ENCODE results near the gene PBRM1. TPM values are rescaled to one million over a fixed set of nuclear protein-coding genes. Genes with fewer than 3 reads are reported as not detected.
A peak's percentile ranks its signal among the peaks of the same experiment; 100 is the strongest.

PBRM1 gene
- total and polyA plus RNA-seq, 2 of the 13 experiments (the other 11 are each of a cell fraction or from before 2014, with no cell fraction given): 10.9 to 33.2 TPM

DNA sequence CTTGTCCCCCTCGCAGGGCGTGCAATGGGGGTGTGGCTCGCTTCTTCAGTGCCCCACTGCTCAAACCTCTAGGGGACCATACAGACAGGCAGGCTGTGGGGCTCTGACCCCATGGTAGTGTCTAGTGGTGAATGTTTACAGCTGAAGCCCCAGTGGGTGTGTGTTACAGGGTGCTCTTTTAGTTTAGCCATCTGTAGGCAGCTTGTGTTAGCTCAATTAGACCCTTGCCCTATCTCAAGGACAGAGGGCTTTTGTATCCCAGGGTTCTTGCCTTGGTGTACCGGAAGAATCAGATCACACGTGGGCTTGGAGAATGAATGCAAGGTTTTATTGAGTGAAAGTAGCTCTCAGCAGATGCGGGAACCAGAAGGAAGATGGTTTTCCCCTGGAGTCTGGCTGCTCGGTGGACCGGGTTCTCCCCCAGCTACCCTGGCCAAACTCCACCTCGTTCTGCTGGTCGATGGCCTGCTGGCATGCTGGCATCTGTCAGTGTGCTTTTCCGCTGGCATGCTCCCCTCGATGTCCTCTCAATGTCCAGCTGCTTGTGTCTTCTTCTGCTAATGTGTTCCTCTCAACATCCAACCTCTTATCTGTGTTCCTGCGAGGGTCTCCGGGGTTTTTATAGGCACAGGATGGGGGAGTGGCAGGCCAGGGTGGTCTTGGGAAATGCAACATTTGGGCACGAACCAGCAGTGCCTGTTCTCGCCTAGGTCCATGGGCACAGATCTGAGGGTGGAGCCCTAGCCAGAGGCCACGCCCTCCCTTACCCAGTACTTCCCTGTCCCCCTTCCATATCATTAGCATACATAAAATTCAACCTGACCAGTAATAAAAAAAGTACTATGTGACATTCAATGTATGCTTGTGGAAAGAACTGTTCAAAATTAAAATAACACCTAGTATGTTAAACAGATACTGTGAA lies 26.8 kb upstream of the PBRM1 start (continued):
- TF ChIP-seq, protein P1, sequence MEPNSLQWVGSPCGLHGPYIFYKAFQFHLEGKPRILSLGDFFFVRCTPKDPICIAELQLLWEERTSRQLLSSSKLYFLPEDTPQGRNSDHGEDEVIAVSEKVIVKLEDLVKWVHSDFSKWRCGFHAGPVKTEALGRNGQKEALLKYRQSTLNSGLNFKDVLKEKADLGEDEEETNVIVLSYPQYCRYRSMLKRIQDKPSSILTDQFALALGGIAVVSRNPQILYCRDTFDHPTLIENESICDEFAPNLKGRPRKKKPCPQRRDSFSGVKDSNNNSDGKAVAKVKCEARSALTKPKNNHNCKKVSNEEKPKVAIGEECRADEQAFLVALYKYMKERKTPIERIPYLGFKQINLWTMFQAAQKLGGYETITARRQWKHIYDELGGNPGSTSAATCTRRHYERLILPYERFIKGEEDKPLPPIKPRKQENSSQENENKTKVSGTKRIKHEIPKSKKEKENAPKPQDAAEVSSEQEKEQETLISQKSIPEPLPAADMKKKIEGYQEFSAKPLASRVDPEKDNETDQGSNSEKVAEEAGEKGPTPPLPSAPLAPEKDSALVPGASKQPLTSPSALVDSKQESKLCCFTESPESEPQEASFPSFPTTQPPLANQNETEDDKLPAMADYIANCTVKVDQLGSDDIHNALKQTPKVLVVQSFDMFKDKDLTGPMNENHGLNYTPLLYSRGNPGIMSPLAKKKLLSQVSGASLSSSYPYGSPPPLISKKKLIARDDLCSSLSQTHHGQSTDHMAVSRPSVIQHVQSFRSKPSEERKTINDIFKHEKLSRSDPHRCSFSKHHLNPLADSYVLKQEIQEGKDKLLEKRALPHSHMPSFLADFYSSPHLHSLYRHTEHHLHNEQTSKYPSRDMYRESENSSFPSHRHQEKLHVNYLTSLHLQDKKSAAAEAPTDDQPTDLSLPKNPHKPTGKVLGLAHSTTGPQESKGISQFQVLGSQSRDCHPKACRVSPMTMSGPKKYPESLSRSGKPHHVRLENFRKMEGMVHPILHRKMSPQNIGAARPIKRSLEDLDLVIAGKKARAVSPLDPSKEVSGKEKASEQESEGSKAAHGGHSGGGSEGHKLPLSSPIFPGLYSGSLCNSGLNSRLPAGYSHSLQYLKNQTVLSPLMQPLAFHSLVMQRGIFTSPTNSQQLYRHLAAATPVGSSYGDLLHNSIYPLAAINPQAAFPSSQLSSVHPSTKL (CRISPR knock-in tag; IDR thresholded peaks at IDR 0.05): 0 out of 2 replicates have a peak, but pooled peaks have one; percentile 22
- TF ChIP-seq ZFYVE20 (CRISPR knock-in tag; IDR thresholded peaks at IDR 0.05; ENCODE audit: borderline replicate concordance, low read depth) (no peak), RBFOX2 (IDR thresholded peaks at IDR 0.05; ENCODE audit: low read depth, low read length) (peak; percentile 53; the same call in 1 of the 2 replicates), TBL1XR1 (IDR thresholded peaks at IDR 0.05; ENCODE audit: borderline replicate concordance, low read length, partially characterized antibody) (no peak), POLR2G (IDR thresholded peaks at IDR 0.05; ENCODE audit: low read depth, low read length) (peak; percentile 57), SAFB2 (CRISPR knock-in tag; IDR thresholded peaks at IDR 0.05; ENCODE audit: borderline replicate concordance, low read depth) (no peak), THYN1 (CRISPR knock-in tag; IDR thresholded peaks at IDR 0.05; ENCODE audit: borderline replicate concordance, low read depth) (no peak), ETV5 (CRISPR knock-in tag; IDR thresholded peaks at IDR 0.05; ENCODE audit: borderline replicate concordance) (peak; percentile 42; the same call in 1 of the 2 replicates), SCMH1 (CRISPR knock-in tag; IDR thresholded peaks at IDR 0.05; ENCODE audit: borderline replicate concordance) (no peak), TOPORS (CRISPR knock-in tag; IDR thresholded peaks at IDR 0.05) (no peak), LCORL (IDR thresholded peaks at IDR 0.05) (no peak), LCORL (CRISPR knock-in tag; IDR thresholded peaks at IDR 0.05) (no peak), NR2F6 (IDR thresholded peaks at IDR 0.05) (0 out of 2 replicates have a peak, but pooled peaks have one; percentile 7), NR2F6 (CRISPR knock-in tag; IDR thresholded peaks at IDR 0.05) (no peak), RAD51 (IDR thresholded peaks at IDR 0.05; ENCODE audit: borderline replicate concordance) (no peak), REL (CRISPR knock-in tag; conservative IDR thresholded peaks at IDR 0.05) (0 out of 2 replicates have a peak, but pooled peaks have one; percentile 50), AGO2 (optimal IDR thresholded peaks at IDR 0.05; ENCODE audit: low read depth, low read length) (peak; percentile 35), HNRNPL (IDR thresholded peaks at IDR 0.05; ENCODE audit: low read depth, low read length) (peak; percentile 91), DMAP1 (CRISPR knock-in tag; IDR thresholded peaks at IDR 0.05) (no peak)
- TF ChIP-seq, protein P2, sequence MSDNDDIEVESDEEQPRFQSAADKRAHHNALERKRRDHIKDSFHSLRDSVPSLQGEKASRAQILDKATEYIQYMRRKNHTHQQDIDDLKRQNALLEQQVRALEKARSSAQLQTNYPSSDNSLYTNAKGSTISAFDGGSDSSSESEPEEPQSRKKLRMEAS (IDR thresholded peaks at IDR 0.05): peak; percentile 47
- TF ChIP-seq, protein P3, sequence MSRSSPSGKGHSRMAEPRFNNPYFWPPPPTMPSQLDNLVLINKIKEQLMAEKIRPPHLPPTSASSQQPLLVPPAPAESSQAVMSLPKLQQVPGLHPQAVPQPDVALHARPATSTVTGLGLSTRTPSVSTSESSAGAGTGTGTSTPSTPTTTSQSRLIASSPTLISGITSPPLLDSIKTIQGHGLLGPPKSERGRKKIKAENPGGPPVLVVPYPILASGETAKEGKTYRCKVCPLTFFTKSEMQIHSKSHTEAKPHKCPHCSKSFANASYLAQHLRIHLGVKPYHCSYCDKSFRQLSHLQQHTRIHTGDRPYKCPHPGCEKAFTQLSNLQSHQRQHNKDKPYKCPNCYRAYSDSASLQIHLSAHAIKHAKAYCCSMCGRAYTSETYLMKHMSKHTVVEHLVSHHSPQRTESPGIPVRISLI (CRISPR knock-in tag; IDR thresholded peaks at IDR 0.05; ENCODE audit: borderline replicate concordance): no peak
- TF ChIP-seq, protein P4, sequence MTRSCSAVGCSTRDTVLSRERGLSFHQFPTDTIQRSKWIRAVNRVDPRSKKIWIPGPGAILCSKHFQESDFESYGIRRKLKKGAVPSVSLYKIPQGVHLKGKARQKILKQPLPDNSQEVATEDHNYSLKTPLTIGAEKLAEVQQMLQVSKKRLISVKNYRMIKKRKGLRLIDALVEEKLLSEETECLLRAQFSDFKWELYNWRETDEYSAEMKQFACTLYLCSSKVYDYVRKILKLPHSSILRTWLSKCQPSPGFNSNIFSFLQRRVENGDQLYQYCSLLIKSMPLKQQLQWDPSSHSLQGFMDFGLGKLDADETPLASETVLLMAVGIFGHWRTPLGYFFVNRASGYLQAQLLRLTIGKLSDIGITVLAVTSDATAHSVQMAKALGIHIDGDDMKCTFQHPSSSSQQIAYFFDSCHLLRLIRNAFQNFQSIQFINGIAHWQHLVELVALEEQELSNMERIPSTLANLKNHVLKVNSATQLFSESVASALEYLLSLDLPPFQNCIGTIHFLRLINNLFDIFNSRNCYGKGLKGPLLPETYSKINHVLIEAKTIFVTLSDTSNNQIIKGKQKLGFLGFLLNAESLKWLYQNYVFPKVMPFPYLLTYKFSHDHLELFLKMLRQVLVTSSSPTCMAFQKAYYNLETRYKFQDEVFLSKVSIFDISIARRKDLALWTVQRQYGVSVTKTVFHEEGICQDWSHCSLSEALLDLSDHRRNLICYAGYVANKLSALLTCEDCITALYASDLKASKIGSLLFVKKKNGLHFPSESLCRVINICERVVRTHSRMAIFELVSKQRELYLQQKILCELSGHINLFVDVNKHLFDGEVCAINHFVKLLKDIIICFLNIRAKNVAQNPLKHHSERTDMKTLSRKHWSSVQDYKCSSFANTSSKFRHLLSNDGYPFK (CRISPR knock-in tag; IDR thresholded peaks at IDR 0.05; ENCODE audit: borderline replicate concordance): no peak
